HS-5 (cell line): ENCODE results near the gene TANC1.

Experiments
- DNase-seq: peaks from one replicate; pipeline ENCODE4 v3.0.0-alpha.2; 2012; ENCODE audit warnings: low read depth

TANC1 gene

DNA sequence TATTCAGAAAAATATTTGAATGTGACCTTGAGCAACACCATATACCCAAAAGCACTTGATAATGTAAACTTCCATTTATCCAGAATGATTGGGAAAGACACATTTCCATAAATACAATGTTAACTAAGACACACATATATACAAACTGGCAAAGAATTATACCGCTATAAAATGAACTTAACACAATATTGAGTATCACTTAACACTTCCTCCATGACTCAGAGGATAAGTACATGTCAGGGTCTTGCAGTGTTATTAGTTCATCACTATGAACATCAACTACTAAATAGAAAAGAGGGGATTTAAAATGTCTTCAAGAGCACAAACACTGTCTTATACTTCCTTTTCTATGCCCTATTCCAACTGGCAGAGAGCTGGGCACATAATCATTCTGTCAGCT is 299.5 kb downstream of the TANC1 start:
- no peak for DNase-seq

- no peak for DNase-seq
Measured at GRCh38 chr2:159270744-159271379, 302.4 kb downstream of the TANC1 start.

DNA sequence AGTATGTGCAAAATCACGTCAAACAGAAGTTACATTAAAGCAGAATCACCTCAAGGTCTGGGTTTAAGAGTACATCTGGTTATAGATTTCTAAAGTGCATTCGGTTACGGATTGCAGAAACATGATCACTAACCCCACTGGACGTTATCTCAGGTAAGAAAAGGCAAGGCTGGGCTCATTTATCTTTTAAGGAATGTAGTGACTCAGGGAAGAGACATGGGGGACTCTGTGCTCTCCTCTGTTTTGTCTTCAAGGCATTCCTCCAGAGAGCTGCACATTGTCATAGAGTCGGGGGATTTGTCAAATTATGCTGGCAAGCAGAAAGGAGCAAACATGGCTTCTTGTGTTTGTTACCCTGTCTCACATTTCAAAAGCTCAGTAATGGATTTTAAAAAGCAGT is 303.7 kb downstream of the TANC1 start:
- no peak for DNase-seq

- DNase-seq: no peak
Measured at GRCh38 chr2:159275111-159275510, 306.7 kb downstream of the TANC1 start.

GRCh38 chr2:159279700-159280099 is 311.3 kb downstream of the TANC1 start:
- no peak for DNase-seq

GRCh38 chr2:159281002-159281401 is 312.6 kb downstream of the TANC1 start:
- DNase-seq: no peak
